K562 (cell line): ENCODE results near the gene RASSF3.

Experiments
- EP300 ChIP-seq: IDR thresholded peaks from 2 replicates; pipeline ENCODE4 v1.6.1; 2012; ENCODE audit warnings: low read length, improper control_type of control experiment
- ZNF318 ChIP-seq, 2 experiments: fragments of 450-650 bp; IDR thresholded peaks; 2 replicates each; pipeline ENCODE4 v1.6.1; 2016; ENCODE audit warnings: mild to moderate bottlenecking in 2 of 2, borderline replicate concordance in 1 of 2, low read depth in 1 of 2, moderate library complexity in 1 of 2

- no peak for TF ChIP-seq EP300
- no peak for TF ChIP-seq ZNF318 (IDR thresholded peaks at IDR 0.05; ENCODE audit: borderline replicate concordance in 1 of 2, low read depth in 1 of 2)
Measured at GRCh38 chr12:64713376-64713775, 103.1 kb downstream of the RASSF3 start.
